HFF-Myc (cell line): ENCODE measurements around the gene WDHD1.
"Not testable (repeated sequence)": the region's sequence is repeated elsewhere in the genome, so short reads cannot be mapped to it uniquely, and the experiment has no call there.

Experiments used
- DNase-seq: peaks from one replicate; pipeline ENCODE4 v3.0.0-alpha.2; 2011; ENCODE audit warnings: low read depth; ENCODE audit errors: extremely low read depth
- H3K4me3 ChIP-seq: replicated peaks from 2 replicates; pipeline ENCODE4 v1.5.1; 2011; ENCODE audit warnings: low read depth, mild to moderate bottlenecking, control low read depth, low read length
- TF ChIP-seq, protein P1 (sequence below): IDR thresholded peaks from 2 replicates; pipeline ENCODE4 v1.5.1; 2012; ENCODE audit warnings: mild to moderate bottlenecking, low read depth, low read length, control low read depth; ENCODE audit errors: missing control alignments

WDHD1 gene

DNA sequence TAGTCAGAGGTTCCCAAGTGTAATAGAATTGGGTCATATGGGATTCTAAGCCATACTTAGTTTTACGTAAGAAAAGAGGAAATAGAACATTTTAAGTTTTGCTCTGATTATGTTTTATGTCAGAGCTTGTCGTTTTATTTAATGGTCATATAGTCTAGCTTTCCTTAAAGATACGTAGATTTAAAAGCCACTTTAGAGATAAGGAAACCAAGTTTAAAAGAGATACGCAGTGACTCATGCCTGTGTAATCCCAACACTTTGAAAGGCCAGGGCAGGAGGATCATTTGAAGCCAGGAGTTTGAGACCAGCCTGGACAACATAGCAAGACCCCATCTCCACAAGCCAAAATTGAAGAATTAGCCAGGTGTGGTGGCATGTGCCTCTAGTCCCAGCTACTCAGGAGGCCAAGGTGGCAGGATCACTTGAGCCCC lies 44.1 kb upstream of the WDHD1 start:
- no peak overlapping the region for H3K4me3 ChIP-seq
- TF ChIP-seq, protein P1, sequence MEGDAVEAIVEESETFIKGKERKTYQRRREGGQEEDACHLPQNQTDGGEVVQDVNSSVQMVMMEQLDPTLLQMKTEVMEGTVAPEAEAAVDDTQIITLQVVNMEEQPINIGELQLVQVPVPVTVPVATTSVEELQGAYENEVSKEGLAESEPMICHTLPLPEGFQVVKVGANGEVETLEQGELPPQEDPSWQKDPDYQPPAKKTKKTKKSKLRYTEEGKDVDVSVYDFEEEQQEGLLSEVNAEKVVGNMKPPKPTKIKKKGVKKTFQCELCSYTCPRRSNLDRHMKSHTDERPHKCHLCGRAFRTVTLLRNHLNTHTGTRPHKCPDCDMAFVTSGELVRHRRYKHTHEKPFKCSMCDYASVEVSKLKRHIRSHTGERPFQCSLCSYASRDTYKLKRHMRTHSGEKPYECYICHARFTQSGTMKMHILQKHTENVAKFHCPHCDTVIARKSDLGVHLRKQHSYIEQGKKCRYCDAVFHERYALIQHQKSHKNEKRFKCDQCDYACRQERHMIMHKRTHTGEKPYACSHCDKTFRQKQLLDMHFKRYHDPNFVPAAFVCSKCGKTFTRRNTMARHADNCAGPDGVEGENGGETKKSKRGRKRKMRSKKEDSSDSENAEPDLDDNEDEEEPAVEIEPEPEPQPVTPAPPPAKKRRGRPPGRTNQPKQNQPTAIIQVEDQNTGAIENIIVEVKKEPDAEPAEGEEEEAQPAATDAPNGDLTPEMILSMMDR, result no peak
- no peak for DNase-seq

DNA sequence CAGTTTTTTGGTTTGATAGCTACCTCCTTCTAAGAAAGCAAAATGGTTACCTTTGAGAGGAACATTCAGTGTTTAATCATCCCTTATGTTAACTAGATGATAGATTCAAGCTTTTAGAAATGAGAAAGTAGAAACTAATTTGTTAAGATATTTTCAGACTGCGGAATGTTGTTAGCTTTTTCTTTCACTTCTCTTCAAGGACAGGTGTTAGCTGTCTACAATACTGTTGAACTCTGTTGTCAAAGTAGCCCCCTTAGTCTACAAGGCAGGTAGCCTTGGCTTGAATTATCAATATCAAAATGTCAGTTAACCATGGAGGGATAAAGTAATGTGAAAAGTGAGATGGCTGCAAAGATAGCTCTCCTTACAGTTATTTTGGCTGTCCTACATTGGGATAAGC lies 39.3 kb upstream of the WDHD1 start:
- TF ChIP-seq, protein P1, result no peak
- no peak for DNase-seq
- H3K4me3 ChIP-seq, result no peak overlapping the region

DNA sequence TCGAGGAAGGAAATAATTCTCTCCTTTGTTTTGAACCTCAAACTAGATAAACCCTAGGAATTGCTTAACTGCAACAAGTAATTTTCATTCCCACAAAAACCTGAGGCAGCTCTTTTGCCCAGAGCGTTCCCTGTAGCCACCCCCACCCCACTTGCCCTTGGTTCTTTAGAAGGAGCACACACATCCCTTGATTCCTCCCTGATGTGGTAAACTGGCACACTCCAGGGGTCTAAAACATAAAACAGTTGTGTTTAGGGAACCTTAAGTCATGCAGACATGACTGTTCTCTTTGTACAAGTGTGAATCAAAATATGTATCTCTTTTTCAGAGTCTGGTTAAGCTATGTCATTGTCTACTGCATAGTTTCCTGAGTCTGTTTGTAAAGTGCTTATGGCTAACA lies 38.5 kb upstream of the WDHD1 start:
- DNase-seq, result no peak
- TF ChIP-seq, protein P1, result no peak
- no peak overlapping the region for H3K4me3 ChIP-seq

DNA sequence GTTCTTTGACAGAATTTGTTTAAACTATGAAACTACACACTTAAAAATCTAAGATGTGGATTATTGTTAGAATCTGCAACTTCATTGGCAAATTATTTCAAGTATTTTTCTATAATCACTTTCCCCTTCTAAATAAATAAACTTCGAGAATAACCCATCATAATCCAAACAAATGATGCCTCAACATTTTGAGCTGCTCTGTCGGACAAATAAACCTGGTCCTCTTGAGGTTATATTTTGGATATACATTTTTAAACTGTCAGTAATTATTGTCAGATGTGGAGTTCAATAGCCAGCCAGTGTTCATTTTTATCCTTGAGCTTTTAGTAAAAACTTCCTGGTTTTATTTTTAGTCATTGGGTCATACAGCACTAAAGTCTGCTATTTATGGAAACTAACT lies 38.0 kb upstream of the WDHD1 start:
- not testable (repeated sequence) for H3K4me3 ChIP-seq, DNase-seq

DNA sequence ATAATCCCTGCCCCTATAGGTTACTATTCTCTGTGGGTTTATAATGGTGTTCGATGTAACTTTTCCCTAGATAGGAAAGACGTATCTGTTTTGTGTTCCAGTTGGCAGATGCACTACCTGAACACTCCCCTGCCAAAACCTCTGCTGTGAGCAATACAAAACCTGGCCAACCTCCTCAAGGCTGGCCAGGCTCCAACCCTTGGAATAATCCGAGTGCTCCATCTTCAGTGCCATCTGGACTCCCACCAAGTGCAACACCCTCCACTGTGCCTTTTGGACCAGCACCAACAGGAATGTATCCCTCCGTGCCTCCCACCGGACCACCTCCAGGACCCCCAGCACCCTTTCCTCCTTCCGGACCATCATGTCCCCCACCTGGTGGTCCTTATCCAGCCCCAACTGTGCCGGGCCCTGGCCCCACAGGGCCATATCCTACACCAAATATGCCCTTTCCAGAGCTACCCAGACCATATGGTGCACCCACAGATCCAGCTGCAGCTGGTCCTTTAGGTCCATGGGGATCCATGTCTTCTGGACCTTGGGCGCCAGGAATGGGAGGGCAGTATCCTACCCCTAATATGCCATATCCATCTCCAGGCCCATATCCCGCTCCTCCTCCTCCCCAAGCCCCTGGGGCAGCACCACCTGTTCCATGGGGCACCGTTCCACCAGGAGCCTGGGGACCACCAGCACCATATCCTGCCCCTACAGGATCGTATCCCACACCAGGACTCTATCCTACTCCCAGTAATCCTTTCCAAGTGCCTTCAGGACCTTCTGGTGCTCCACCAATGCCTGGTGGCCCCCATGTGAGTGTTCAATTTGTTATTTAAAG lies 35.8 kb upstream of the WDHD1 start:
- no peak for DNase-seq
- TF ChIP-seq, protein P1, result no peak

DNA sequence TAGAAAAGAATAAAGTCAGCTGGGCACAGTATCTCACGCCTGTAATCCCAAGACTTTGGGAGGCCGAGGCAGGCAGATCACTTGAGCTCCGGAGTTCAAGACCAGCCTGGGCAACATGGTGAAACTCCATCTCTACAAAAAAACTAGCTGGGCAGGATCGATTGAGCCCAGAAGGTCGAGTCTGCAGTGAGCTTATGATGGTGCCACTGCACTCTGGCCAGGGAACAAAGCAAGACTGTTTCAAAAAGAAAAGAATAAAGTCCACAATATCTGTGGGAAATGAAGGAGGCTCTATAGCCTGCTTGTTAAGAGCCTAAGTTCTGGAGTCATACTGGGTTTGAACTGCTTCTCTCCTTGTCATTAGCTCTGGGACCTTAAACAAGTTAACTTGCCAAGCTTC lies 32.4 kb upstream of the WDHD1 start:
- H3K4me3 ChIP-seq, result no peak overlapping the region
- TF ChIP-seq, protein P1, result no peak
- DNase-seq, result no peak

More for the DNA sequence above, 35.8 kb upstream of the WDHD1 start:
- H3K4me3 ChIP-seq, result no peak overlapping the region

DNA sequence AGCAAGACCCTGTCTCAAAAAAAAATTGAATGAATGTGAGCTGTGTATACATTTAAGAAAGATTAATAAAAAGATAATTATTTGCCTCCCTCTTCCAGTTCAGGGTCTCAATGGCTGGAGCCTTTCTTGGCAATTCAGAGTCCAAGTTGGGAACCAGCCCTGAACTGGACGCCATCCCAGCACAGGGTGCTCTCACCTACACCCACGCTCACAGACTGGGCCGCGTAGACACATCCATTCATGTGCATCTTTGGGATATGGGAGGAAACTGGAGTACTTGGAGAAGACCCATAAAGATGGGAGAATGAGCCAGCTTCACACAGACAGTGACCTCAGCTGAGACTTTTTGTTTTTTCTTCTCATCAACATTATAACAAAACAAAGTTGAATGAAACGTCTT lies 31.0 kb upstream of the WDHD1 start:
- TF ChIP-seq, protein P1, result no peak
- H3K4me3 ChIP-seq, result no peak overlapping the region
- DNase-seq, result no peak
